ENCODE measurements around the gene MOSPD3.

MOSPD3 gene

GRCh38 chr7:100611983-100612729 lies at the start of gene MOSPD3:
MOSPD3 (plus strand) TSS chr7:100612540; CDS start chr7:100612792, 252 bp downstream.
- in situ Hi-C loops (cut with MboI; ENCODE audit: low sequenced_read_pairs): no loop called here

GRCh38 chr7:100563100-100563564 lies 49.2 kb upstream of the MOSPD3 start:
- in situ Hi-C loops (cut with MboI; ENCODE audit: low sequenced_read_pairs): loop anchor here (5.0 kb wide), 1 partner anchor 91 kb away; no protein-coding TSS in a partner anchor

- in situ Hi-C loops (cut with MboI; ENCODE audit: low sequenced_read_pairs): loop anchor here (5.0 kb wide), 1 partner anchor 92 kb away; no protein-coding TSS in a partner anchor
Measured at GRCh38 chr7:100563809-100564400, 48.4 kb upstream of the MOSPD3 start.

GRCh38 chr7:100564405-100564804 lies 47.9 kb upstream of the MOSPD3 start:
- in situ Hi-C loops (cut with MboI; ENCODE audit: low sequenced_read_pairs): loop anchor here (5.0 kb wide), 1 partner anchor 92 kb away; no protein-coding TSS in a partner anchor

GRCh38 chr7:100565133-100565571 lies 47.2 kb upstream of the MOSPD3 start:
- in situ Hi-C loops (cut with MboI; ENCODE audit: low sequenced_read_pairs): no loop called here

GRCh38 chr7:100566018-100566531 lies 46.3 kb upstream of the MOSPD3 start:
- in situ Hi-C loops (cut with MboI; ENCODE audit: low sequenced_read_pairs): no loop called here

GRCh38 chr7:100567031-100567730 lies 45.2 kb upstream of the MOSPD3 start:
- in situ Hi-C loops (cut with MboI; ENCODE audit: low sequenced_read_pairs): no loop called here

- in situ Hi-C loops (cut with MboI; ENCODE audit: low sequenced_read_pairs): no loop called here
Measured at GRCh38 chr7:100567751-100568175, 44.6 kb upstream of the MOSPD3 start.

GRCh38 chr7:100568176-100568895 lies 44.0 kb upstream of the MOSPD3 start:
- in situ Hi-C loops (cut with MboI; ENCODE audit: low sequenced_read_pairs): no loop called here

- in situ Hi-C loops (cut with MboI; ENCODE audit: low sequenced_read_pairs): no loop called here
Measured at GRCh38 chr7:100568896-100569844, 43.2 kb upstream of the MOSPD3 start.

GRCh38 chr7:100570954-100571828 lies 41.1 kb upstream of the MOSPD3 start:
- in situ Hi-C loops (cut with MboI; ENCODE audit: low sequenced_read_pairs): loop anchor here (10.0 kb wide), 1 partner anchor 114 kb away; no protein-coding TSS in a partner anchor

- in situ Hi-C loops (cut with MboI; ENCODE audit: low sequenced_read_pairs): loop anchor here (10.0 kb wide), 1 partner anchor 113 kb away; no protein-coding TSS in a partner anchor
Measured at GRCh38 chr7:100571829-100572116, 40.6 kb upstream of the MOSPD3 start.

- in situ Hi-C loops (cut with MboI; ENCODE audit: low sequenced_read_pairs): loop anchor here (10.0 kb wide), 1 partner anchor 112 kb away; no protein-coding TSS in a partner anchor
Measured at GRCh38 chr7:100572281-100572948, 39.9 kb upstream of the MOSPD3 start.

GRCh38 chr7:100572949-100573675 lies 39.2 kb upstream of the MOSPD3 start:
- in situ Hi-C loops (cut with MboI; ENCODE audit: low sequenced_read_pairs): loop anchor here (10.0 kb wide), 1 partner anchor 112 kb away; no protein-coding TSS in a partner anchor

- in situ Hi-C loops (cut with MboI; ENCODE audit: low sequenced_read_pairs): loop anchor here (10.0 kb wide), 1 partner anchor 111 kb away; no protein-coding TSS in a partner anchor
Measured at GRCh38 chr7:100573691-100574361, 38.5 kb upstream of the MOSPD3 start, which contains the start of gene SAP25. SAP25 (minus strand) TSS chr7:100573900; CDS start chr7:100573742, 158 bp downstream.

Measured in HL-60/S4 treated with retinoic acid at 250 ng/mL for 4 days and 3 days (cell line).